HK-2 (cell line): ENCODE measurements around the gene NME9.

Experiments
- DNase-seq: peaks from one replicate; pipeline ENCODE4 v3.0.0-alpha.2; 2018; ENCODE audit not compliant: unreplicated experiment

Gene NME9

GRCh38 chr3:138332472-138333073 lies 2.9 kb upstream of the NME9 start:
- DNase-seq = no peak

GRCh38 chr3:138331143-138331894 lies 1.7 kb upstream of the NME9 start:
- DNase-seq = no peak

- DNase-seq = no peak
Observed at GRCh38 chr3:138329984-138330293, 288 bp upstream of the NME9 start.

- no peak for DNase-seq
Observed at GRCh38 chr3:138328341-138328740, 1.3 kb downstream of the NME9 start.

DNA sequence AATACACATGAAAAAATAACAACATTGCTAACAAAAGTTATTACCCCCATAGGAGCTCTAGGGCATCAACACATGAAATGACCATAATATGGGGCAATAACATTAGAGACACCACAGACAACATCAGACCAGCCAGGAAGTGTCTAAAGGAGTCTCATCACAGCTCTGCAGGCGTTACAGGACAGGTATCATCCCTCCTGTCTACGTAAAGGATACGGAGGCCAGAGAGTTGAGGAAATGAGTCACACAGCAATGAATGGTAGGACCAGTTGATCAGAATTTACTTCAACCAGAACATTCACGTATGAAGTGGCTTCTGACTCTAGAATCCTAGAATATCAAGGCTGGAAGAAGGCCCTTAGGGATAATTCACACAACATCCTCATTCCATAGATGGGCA lies 1.8 kb downstream of the NME9 start:
- DNase-seq = no peak

DNA sequence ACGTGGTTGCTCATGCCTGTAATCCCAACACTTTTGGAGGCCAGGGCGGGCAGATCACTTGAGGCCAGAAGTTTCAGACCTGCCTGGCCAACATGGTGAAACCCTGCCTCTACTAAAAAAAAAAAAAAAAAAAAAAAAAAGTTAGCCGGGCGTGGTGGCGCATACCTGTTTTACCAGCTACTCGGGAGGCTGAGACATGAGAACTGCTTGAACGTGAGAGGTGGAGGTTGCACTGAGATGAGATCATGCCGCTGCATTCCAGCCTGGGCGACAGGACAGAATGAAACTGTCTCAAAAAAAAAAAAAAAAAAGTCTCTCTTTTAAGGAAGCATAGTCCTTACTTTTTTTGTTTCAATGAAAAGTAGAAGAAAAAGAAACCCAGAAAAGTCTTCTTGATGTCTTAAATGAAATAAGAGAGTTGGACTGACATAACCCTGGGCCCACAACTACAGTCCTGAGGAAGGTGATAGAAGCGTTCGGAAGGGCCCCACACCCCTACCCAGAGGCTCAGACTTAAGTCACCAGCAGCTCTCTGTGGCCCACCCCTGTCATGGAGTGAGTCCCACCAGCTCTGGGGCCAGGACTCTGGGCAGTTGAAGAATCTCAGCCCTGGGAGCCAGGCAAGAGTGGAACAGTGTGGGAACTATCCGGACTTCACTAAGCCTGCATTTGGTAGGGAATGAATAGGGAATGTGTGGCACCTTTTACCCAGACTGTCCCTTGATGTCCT lies 2.6 kb downstream of the NME9 start:
- no peak for DNase-seq

GRCh38 chr3:138325990-138326389 lies 3.7 kb downstream of the NME9 start:
- DNase-seq = no peak

GRCh38 chr3:138323971-138324370 lies 5.7 kb downstream of the NME9 start:
- DNase-seq = no peak

DNA sequence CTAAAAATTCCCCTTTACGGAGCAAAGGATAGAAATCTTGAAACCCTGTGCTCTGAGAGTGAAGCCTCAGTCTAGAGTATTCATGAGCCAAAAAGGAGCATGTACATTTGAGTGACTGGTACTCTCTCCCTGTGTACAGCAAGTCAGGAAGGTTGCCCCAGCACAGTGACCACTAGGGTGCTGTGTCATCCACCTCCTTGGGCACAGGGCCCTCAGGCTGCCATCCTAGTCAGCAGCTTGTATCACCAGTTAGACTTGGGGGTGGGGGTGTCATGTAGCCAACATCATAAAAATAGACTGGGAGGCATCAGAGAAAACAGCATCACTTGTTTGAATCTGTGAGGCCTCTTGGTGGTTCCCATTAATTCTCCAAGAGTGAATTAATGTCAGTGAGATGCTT lies 12.0 kb downstream of the NME9 start:
- no peak for DNase-seq

- DNase-seq = no peak
Observed at GRCh38 chr3:138314751-138315150, 14.9 kb downstream of the NME9 start.

DNA sequence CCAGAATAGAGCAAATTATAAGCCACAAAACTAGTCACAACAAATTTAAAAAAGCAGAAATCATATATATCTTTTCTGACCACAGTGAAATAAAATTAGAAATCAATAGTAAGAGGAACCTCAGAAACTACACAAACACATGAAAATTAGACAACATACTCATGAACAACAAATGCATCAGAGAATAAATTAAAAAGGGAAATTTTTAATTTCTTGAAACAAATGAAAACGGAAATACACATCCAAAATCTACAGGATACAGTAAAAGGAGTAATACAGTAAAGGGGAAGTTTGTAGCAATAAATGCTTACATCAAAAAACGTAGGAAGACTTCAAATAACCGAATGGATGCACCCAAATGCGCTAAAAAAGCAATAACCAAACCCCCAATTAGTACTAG lies 19.2 kb downstream of the NME9 start:
- no peak for DNase-seq

DNA sequence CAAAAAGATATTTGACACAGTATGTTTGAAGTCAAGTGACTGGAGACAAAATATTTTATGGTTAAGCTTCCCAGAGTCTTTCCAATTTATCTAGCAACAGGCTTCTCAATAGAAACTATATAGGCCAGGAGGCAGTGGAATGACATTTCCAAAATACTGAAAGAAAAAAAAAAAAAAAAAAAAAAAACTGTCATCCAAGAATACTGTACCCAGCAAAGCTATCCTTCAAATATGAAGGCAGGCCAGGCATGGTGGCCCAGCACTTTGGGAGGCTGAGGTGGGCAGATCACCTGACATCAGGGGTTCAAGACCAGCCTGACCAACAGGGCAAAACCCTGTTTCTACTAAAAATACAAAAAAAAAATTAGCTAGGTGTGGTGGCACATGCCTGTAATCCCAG lies 20.9 kb downstream of the NME9 start:
- no peak for DNase-seq

DNA sequence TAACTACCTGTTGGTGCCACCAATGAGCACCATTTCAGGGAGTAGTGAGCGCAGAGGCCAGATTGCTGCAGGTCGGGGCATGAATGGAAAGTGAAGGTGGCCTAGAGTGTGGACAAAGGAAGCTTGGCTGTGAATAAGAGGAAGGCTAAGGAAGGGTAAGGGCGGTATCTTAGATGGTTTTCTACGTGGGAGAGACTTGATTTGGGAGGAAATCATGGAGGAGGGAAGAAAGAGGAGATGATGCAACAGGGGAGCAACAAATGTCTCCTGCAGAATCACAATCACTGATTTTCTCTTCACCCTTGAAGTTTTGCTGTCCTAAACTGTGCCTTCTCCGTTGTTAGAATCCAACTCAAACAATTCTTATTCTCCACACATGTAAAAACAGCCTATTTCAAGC lies 21.8 kb downstream of the NME9 start:
- DNase-seq = no peak

GRCh38 chr3:138303474-138303873 lies 26.2 kb downstream of the NME9 start:
- DNase-seq = no peak

DNA sequence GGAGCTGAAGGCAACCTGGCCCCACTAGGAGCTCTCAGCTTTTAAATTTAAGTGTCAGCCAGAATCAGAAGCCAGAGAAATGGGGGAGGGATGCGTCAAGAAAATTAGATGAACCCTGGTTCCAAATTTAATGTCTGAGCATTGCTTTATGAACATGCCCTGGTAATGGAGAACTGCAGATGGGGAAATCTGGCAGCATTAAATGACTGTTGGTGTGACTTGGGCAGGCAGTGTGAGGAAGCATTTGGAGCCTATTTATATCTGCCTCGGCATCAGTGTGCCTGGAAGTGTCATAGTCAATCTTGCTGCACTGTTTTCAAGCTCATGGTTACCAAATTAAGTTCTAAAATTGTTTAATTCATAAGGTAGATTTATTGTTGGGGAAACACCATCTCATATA lies 29.0 kb downstream of the NME9 start:
- no peak for DNase-seq

- DNase-seq = no peak
Observed at GRCh38 chr3:138297876-138298275, 31.8 kb downstream of the NME9 start.

- DNase-seq = no peak
Observed at GRCh38 chr3:138297059-138297607, 32.5 kb downstream of the NME9 start.

DNA sequence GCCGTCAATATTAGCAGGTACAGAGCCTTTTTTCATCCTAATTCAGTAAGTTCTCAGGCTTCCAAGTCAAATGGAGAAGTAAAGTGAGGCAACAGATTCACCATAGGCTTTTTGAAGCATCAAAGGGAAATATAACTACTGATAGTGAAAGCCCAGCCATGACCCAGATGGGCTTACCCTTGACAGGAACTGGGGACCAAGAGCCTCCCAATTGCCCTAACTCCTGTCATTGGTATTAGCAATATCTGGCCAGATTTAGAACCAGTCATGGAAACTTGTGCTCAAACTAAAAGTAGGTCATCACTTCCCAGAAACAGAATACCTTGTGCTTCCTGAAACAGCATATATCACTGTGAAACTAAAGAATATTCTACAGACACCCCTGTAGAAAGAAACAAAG lies 33.0 kb downstream of the NME9 start:
- DNase-seq = no peak

GRCh38 chr3:138289701-138290100 lies 40.0 kb downstream of the NME9 start:
- no peak for DNase-seq

- DNase-seq = no peak
Observed at GRCh38 chr3:138289260-138289659, 40.4 kb downstream of the NME9 start.

DNA sequence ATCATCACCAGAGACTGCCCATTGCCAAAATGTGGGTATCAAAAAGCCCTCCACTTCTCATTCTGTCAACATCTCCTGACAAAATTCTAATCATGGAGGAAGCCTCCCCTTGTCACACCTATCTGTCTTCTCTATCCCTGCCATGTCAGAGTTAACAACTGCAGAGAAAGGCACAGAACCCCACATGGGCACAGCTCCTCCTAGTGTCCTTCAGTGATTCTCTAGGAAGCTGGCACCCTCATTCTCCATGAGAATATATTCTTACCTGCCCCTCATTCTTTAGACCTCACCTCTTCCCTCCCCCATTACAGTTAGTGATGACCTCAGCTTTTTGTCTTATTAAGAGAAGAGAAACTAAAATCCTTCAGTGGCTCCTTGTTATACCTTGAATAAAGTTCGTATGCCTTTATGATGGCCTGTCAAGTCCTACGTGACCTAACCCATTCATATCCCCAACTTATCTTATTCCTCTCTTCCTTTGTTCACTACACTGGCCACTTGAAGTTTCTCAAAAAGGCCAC lies 44.6 kb downstream of the NME9 start:
- DNase-seq = no peak

DNA sequence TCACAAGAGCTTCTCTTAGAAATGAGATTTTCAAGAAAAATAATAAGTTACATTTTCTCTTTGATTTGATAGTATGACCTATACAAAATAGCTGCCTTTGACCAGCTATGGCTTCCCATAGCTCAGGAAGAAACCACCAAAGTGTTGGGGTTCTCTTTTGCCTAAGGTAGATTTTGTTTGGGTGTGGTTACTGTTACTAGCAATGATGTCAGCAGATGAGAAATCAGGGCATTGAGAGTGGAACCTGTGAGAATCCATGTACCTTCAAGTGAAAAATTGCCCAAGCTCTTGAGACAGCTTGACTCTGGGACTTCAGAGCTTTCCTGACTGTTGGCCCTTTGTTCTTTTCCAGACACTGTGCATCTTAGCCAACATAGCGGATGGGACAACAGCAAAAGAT lies 45.6 kb downstream of the NME9 start:
- DNase-seq = no peak

DNA sequence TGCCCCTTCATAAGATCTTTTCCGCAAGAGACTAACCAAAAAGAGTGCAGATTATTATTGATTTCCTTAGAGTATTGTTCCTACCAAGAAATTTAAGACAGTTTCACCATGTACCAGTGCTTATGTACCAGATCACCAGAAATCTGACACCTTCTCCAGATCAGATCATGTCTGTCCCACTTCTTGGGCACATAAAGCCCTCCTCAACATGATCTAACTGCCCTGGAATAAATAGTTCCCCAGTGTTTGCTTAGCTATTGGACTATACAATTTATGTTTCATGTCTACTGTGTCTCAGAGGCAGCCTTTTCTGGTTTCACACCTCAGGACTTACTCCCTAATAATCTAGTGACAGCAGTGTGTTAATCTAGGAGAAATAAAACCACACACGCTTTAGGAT lies 46.8 kb downstream of the NME9 start:
- DNase-seq = no peak
